ENCODE results near the gene KRR1.

DNA sequence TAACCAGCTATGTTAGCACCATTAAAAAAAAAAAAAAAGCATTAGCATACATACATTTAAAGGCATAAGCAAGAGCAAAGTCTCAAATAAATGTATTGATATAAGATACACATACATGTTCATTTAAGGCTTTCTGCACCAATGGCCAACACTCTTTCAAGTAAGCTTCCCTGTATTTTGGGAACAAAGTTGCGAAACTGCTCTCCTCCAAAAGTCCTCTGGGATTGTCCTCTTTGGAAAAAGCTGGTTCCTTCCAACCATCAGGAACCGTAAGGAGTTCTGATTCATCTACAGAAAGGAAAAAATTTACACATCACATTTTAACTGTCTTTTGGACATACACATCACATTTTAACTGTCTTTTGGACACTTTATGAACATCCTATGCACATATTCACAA, 3.2 kb downstream of the KRR1 start:
- TF ChIP-seq EP300 (IDR thresholded peaks at IDR 0.05) (no peak), KDM5A (IDR thresholded peaks at IDR 0.05) (no peak), SMC3 (IDR thresholded peaks at IDR 0.05) (no peak), POLR2A (IDR thresholded peaks at IDR 0.05; ENCODE audit: low read length) (no peak), MAZ (IDR thresholded peaks at IDR 0.05; ENCODE audit: borderline replicate concordance, low read depth, low read length) (no peak), RAD21 (conservative IDR thresholded peaks at IDR 0.05 in 1 of 2, IDR thresholded peaks at IDR 0.05 in 1 of 2) (no peak)
- TF ChIP-seq, protein P1, sequence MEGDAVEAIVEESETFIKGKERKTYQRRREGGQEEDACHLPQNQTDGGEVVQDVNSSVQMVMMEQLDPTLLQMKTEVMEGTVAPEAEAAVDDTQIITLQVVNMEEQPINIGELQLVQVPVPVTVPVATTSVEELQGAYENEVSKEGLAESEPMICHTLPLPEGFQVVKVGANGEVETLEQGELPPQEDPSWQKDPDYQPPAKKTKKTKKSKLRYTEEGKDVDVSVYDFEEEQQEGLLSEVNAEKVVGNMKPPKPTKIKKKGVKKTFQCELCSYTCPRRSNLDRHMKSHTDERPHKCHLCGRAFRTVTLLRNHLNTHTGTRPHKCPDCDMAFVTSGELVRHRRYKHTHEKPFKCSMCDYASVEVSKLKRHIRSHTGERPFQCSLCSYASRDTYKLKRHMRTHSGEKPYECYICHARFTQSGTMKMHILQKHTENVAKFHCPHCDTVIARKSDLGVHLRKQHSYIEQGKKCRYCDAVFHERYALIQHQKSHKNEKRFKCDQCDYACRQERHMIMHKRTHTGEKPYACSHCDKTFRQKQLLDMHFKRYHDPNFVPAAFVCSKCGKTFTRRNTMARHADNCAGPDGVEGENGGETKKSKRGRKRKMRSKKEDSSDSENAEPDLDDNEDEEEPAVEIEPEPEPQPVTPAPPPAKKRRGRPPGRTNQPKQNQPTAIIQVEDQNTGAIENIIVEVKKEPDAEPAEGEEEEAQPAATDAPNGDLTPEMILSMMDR (IDR thresholded peaks at IDR 0.05) = no peak

All from A549 (cell line).